HG03039 (cell line): Measurements from ENCODE around the gene EDIL3.

ENCODE experiments used
- ATAC-seq: cut with Tn5 transposase; IDR thresholded peaks from one replicate; pipeline ENCODE4 v1.9.1; 2021; ENCODE audit warnings: mild to moderate bottlenecking, moderate library complexity; ENCODE audit not compliant: unreplicated experiment

Gene EDIL3

DNA sequence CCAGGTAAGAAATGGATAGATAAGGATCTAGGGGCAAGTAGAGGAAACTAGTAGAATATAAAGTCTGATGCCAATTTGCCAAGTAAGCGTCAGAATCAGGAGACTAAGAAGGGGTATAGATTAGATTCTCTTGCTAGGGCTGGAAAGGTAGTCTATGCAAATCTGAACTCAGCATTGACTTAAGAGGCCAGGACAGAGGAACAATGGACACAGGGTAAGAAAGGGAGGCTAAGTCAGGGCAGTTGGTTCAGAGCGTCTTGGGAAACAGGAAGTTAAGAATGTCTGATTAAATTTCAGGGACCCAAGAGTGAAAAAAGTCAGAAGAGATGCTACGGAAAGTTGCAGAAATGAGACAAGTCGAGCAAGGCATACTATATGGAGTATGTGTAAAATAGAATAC is 400.8 kb downstream of the EDIL3 start:
- no peak for ATAC-seq

DNA sequence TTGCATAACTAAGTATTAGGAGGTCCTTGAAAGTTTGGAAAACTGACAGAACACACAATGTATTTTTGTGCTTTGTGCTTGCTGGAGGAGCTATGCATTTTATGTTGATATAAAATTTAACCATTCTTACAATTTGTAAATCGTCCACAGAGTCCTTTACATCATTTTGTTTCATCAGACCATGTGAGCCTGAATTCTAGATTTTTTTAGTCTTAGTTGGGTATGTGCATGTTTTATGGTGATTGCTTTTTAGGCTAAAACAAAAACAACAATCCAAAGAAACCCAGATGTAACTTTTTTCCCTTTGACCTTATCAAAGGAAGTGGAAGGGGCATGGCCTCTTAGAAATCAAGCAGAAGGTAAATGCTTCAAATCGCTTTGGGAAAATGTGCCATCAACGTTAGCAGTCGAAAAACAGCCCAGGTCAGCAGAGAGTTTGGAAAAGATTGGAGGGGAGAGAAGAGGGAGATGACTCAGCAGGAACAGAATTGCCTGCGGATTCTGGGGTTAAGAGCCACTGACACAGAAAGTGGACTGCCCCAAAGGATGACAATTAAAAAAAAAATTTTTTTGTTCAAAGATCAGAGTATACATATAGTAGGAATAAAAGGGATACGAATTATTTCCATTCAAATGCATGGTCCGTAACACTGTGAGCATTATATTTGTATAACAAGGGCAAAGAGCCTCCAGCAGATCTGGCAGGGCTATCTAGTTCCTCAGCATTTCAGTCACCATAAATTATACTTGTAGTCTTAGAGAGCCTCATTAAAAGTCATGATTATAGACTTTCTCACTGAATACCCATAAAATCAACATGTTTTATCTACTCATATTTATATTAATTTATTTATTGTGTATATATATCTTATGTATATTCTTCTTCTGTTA is 410.5 kb downstream of the EDIL3 start:
- no peak for ATAC-seq

DNA sequence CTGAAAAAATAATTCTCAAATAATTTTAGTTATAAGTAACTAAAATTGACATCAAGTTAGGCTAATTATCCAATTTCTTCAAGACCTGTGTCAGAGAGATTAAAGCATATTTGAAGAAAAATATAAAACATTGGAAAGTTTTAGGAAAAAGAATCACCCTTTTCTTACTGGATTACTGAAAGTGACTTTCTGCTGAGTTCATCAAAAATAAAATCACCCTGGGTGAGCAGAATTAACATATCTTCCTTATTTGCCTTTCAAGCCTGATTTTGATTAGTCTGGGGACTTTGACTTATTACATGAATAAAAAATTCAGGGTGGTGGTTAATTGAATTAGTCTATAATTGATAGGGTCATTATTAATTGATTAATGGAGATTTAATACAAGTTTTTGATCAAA is 411.8 kb downstream of the EDIL3 start:
- ATAC-seq: no peak

DNA sequence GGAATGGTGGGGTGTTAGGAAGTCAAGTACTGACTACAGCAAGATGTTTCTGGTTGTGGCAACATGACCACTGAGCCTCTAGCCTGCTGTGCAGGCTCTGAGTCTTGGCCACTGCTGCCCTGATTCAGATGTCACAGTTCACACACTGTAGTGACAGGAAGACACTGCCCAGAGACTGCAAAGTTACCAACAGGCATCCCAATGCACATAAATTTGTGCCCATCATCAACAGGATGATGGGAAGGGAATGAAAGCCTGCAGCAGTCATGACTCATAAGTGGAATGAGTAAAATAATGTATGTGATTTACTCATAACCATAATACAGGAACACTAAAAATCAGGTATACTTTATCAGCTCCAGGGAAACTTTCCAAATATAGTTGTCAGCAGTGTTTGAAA is 412.4 kb downstream of the EDIL3 start:
- no peak for ATAC-seq

DNA sequence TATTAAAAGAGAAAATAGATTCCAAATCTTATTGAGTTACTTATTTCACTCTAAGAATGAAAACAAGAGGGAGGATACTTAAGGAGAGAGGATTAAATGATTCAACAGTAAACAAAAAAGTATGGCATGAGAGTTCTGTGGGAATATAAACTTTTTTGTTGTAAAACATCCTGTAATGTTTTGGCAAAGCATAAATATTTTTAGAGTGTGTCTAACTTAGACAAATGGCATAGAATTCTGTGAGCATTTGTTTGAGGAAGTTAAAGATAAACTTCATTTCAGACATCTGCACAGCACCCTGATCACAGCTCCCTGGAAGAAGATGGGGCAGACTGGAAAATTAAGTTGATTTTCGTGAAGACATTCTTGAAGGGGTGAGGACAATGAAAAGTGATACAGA is 417.3 kb downstream of the EDIL3 start:
- no peak for ATAC-seq

DNA sequence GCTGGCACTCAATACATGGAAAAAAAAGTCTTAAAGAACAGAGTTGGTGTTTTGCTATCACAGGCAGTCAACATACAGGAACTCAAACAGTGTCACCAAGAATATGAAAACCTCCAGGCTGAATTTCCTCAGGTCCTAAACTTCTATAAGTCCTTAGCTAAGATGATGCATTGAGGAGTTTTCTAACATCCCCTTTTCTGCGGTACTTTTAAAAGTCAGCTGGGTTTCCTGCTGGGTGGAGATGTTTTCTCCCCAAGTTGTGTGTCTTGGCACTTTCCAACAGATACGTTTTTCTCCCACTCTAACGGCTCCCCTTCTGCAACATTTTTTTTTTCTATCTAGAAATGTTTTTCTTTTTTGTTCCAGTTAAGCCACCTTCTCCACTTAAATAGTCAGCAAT is 419.2 kb downstream of the EDIL3 start:
- ATAC-seq: no peak

DNA sequence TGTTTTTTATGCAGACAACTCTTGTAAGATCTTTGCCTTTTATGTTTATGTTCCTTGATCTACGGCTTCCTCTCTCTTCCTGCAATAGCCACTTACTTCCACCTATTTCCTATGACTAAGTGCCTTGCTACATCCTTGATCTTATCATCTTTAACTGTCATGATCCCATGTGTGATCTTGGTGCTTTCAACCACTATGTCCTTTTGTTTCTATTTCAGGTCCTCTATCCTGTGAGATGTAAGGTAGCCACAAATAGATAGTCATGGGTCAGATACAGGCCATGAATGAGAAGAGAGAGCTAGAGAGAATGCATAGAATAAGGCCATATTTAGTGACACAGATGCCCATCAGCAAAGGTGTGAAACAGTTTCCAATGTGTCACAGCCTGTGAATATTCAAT is 420.4 kb downstream of the EDIL3 start:
- no peak for ATAC-seq

DNA sequence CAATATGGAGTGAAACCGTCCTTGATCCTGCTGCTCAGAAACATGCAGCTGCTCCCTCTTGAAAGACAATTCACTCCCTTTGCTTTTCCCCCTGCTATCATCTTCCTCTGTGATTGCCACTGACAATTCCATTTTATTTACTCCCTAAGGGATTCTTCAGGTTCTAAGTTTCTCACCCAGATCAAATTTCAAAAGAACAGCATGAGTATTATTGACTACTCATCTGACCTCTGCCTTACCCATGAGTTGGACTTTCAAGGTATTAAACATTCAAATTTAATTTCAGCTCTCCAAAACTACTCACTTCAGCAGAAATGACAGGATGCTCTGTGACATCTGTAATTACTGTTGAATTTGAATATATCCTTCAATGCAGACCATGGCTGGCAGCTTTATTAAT is 427.5 kb downstream of the EDIL3 start:
- ATAC-seq: no peak

DNA sequence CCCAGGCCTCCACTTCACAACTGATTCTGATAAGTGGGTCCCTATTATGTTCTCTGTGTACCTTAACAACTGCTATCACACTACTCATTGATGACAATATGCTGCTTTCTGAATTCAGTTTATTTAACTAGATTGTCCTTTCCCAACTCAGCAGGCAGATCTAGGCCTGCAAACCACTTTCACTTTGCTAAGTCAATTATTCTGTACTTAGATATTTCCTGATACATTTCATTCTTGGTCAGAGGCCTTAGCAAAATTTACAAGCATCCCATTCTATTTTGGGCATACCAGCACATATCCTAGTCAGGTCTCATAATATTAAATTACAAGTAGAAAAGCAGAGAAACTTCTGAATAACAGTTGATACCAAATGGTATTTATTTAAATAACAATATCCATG is 428.3 kb downstream of the EDIL3 start:
- ATAC-seq: no peak

DNA sequence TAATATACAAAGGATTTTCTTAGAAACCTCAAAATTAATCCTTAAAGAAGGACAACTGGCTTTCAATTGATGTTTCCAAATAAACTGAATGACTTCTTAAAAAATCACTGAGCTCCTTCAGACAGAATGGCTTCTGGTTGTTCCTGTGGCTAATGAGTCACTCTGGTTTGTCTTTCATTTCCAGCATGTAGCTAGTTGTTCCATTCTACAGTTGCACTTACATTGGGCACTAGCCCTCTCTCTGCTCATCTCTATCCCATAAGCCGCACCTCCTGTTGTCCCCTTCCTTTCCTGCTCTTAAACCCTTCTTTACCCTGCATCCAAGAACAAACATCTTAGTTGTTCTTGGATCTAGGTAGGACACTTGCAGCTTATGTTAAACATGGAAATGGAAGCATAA is 428.8 kb downstream of the EDIL3 start:
- ATAC-seq: no peak

DNA sequence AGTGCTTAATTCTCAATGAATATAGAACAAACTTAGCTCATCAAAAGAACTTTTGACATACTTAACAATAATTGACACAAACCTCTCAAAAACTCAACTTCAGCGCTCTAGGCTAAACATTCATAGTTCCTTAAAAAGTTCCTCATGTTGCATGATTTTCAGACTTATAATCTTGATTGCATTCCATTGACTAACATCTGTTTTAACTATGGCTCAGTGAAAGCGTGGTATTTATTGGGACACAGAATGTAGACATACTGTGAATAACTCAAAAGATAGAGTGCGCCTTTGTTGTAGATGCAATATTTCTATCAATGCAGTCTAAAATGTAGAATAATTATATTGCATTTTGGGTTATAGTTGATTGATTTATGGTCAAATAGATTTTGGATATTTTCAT is 436.9 kb downstream of the EDIL3 start:
- ATAC-seq: no peak

DNA sequence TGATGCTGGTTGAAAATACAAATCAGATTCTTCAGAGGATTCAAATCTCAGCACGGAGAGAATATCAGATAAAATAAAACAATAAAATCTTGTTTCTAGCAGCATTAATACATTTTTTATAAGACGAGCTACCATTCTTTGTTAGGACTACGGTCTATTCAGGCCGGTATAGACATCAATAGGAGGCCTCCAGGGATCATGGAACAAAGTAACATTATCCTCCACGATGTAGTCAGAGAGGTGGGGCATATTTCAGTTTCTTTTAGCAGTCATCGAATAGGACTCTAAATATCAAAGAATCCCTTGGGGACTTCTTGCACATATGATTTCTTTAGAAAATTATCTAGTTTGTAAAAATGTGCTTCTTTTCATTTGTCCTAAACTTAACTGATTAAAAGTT is 438.2 kb downstream of the EDIL3 start:
- no peak for ATAC-seq

DNA sequence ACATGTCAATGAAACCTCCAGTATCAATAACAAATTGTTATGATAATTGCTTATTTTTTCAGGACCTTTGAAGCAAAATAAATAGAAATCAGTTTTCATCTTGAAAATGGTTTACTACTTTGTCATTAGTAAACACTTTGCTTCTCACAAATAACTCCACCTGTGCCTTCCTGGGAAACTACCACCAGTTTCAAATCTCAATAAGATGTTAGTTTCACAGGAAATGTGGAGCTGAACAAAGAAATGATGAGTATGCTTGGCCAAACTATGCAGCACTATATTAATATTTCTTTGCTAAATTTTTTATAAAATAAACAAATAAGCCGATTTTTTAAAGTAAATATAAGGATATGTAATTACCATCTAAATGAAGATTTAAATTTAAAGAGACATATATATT is 442.5 kb downstream of the EDIL3 start:
- no peak for ATAC-seq

DNA sequence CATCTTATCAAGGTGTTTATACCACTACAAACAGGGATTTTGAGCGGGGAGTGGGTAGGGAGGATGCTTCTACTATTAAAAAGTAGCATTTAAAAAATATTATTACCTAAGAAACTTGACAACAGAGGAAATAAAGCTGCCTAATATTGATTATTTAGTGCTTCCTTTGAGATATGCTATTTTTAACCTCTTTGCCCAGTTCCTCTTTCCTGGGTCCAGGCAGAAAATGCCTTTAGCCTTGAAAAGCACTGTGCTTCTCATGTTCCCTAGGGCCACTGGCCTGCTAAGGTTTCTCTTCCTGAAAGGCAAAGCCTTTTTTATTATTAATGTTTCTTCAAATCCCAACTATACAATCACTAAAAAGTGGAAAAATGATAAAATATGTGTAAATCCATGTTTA is 446.8 kb downstream of the EDIL3 start:
- no peak for ATAC-seq

DNA sequence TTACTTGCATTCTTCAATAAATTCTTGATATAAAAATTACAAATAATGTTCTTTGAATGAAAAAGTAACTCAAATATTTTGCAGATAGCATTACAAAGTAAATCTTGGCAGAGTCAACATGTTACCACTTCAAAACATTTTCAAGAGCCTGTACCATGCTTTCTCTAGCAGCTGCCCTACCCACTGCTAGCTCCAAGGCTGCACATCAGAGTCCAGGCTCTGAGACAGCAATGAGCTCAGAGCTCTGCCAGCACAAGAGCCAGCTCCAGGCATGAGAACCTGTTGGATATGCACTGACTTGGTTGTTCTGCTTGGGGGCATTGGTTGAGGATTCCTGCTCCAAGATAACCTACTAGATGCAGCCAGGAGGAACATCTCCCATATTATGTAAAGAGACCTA is 452.7 kb downstream of the EDIL3 start:
- no peak for ATAC-seq

DNA sequence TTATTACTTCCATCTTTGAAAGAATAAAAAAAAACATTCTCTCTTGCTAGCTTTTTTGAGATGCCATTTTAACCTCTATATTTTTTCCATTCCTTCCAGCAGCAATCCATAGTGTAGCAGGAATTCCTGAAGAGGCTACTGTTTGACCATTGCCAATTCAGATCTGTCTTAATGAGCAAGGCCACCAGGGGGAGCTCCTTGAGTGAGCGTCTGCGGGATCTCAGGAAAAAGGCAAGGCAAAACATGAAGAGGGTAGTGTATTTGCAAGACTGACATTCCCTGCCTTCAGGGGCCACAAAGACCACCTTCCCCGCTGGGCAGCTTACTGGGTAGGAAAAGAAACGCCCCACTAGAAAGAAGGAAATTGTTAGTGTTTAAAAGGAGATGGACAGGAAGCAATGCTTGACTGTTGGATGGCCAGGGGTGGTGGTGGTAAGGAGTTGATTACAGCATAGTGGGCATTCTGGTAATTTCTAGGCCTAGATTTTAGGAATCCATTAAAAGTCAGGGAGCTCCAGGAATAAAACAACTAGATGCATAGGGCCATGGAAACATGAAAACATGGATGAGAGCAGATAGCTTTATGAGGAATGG is 457.4 kb downstream of the EDIL3 start:
- ATAC-seq: peak; percentile 64

DNA sequence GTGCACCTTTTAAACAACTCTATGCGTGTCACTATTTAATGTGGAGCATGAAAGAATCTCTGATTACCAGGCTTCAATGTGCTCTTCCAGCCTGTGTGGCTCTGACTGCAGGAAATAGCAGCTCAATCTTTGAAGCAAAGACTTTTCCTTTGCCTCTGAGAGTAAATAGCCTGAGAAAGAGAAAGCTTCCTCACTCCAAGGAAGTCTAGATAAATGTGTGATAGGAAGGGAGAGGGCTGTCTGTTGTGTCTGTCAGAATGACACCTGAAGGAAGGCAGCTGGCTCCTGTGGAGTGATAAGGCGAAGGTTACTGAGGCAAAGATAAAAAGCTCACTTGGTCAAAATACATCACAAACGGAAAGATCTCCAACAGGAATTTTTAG is 458.7 kb downstream of the EDIL3 start:
- no peak for ATAC-seq

DNA sequence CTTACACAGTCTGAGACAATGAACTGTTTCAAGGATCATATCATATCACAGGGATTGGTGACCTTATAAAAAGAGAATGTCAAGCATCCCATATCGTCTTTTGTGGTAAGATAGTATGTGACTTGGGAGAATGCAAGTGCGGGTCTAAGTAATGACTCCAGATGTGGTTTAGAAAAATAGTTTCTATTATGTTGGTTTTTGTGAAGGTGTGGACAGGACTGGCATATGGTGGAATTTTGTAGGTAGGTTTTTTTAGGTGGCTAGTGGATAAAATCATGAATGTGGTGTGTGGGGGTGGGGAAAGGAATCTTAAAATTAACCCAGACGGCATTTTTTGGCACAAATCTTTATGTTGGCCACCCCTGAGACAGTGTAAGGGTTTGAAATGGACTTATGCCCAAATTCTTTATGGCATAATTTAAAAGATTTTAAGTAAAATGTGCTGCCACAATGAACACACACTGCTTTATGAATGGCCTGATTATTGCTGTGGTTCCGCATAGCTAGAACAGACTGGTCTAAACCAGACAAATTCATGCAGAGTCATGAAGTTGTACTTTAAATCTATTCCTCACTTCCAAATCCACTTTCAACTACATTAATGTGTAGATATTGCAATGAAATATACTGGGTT is 459.2 kb downstream of the EDIL3 start:
- ATAC-seq: no peak

DNA sequence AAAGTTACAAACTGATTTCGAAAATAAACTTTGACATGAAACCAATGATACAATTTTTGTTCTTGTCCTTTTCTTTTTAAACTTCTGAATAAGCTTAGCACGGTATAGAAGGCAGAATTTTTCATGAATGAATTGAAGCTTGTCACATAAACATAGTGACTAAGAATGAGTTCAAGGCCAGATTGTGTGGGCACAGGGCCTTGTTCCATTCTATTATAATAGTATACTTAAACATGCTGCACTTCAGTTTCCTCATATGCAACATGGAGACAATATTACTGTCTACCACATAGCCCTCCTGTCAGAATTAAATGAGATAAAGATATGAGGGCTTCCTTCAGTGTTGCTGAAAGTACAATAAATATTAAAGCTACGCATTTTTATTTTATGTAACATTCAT is 459.8 kb downstream of the EDIL3 start:
- ATAC-seq: no peak

DNA sequence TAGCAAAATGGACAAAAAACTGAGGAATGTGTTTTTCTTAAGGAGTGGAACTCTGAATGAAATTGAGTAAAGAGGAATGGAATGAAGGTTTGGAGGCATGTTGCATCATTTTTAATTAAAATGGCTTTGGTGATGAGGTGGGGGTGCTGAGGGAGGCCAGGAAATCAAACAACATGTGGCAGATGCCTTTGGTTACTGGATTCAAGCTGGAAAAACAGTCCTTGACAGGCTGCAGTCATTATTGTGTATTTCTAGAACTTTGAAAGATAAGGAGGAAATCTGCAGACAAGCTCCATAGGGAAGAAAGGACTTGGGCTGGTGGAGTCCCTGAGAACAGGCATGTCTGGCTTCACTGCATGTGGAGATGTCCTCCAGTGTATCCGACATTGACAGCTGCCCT is 460.5 kb downstream of the EDIL3 start:
- no peak for ATAC-seq

DNA sequence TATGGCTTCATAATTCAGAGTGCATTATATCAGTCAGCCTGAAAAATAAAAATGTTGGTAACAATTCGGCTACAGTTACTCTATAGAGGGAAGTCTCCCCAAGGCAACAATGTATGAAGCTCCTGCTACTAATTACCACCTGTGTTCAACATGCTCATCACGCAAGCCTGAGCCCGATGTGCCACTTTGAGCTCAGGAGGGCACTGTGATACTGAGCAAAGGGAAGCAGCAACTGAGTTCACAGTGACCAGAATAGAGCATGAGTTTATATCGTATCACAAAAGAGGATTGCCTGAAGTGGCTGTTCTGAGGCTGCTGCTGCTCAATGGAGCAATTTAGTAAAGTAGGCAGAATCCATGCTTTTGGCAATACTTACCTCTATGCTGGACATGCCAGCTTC is 462.0 kb downstream of the EDIL3 start:
- no peak for ATAC-seq

DNA sequence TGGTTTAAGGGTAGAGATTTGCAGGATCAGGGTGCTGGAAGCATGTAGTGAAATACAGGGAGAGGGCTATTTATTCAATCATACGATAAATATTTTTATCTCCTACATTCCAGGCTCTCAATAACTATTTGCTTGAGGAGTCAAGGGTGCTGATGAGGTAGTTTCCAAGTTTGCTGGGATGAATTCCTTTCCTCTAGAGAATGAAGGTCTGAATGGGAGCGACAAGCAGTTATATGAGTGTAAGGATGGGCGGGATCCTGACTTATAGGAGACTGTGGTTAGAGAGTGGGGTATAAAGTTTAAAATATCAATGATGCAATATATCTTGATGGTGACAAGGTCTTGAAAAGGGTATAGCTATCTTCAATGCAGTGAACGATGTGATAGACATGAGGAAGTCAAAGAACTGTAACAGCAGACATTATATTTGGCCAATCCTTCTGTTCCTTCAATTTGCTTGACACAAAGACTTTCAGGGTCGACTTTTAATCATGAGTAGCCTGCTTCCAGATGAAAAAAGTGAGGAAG is 462.9 kb downstream of the EDIL3 start:
- no peak for ATAC-seq
